GM19043 (cell line): ENCODE measurements around the gene OR5H1.
"Not testable (repeated sequence)": the region's sequence is repeated elsewhere in the genome, so short reads cannot be mapped to it uniquely, and the experiment has no call there.

ENCODE experiments used
- ATAC-seq: cut with Tn5 transposase; IDR thresholded peaks from one replicate; pipeline ENCODE4 v1.9.1; 2021; ENCODE audit warnings: low read depth; ENCODE audit not compliant: unreplicated experiment

OR5H1 gene

DNA sequence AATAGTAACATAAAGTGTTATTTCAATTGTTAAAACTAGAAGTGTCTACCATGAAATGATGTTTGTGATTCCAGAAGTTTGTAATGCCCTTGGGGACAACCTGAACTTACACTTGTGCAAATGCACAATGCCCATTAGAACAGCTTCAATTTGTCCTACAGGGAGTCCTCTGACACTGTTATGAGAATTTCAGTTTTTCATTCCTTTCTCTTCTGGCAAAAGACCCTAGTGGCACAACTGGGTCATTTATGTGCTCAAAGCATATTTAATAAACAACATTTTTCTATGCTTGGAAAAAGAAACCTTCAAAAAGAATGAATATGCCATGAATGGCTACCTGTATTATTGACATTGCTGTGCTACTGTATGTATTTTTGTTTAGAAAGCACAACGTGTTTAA, at the start of gene OR5H1:
Gene OR5H1, plus strand, starts transcription at position 301 of the 400 bp plus-strand sequence. CDS start 1,977 bp downstream, outside the sequence.
- ATAC-seq, result no peak

GRCh38 chr3:98086873-98087272, 43.6 kb upstream of the OR5H1 start, which contains the start of gene OR5AC2:
Gene OR5AC2 (plus strand): TSS chr3:98087173. CDS start chr3:98087173, 0 bp downstream.
- ATAC-seq, result no peak

DNA sequence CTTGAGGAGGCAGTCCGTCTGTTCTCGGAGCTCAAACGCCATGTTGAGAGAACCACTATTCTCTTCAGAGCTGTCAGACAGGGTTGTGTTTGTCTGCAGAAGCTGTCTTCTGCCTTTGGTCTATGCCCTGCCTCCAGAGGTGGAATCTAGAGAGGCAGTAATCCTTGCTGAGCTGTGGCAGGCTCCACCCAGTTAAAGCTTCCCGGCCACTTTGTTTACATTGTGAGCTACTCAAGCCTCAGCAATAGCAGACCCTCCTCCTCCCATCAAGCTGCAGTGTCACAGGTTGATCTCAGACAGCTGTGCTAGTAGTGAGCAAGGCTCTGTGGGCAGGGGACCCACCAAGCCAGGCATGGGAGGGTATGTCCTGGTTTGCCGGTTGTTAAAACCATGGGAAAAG, 34.6 kb upstream of the OR5H1 start:
- no peak for ATAC-seq

- ATAC-seq, result no peak
These were observed 30.7 kb upstream of the OR5H1 start for GRCh38 chr3:98099848-98100247.

DNA sequence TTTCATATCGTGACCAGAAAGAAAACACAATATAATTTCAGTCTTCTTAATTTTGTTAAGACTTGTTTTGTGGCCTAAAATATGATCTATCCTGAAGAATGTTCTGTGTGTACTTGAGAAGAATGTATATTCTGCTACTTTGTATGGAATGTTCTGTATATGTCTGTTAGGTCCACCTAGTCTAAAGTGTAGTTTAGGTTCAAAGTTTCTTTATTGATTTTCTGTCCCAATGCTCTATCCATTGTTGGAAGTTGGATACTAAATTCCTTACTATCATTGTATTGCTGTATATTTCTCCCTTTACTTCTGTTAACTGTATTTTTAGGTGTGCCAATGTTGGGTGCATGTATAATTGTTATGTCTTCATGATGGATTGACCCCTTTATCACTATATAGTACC, 22.4 kb upstream of the OR5H1 start:
- no peak for ATAC-seq

GRCh38 chr3:98109807-98110549, 20.5 kb upstream of the OR5H1 start:
- no peak for ATAC-seq

GRCh38 chr3:98110550-98110908, 20.0 kb upstream of the OR5H1 start:
- no peak for ATAC-seq

DNA sequence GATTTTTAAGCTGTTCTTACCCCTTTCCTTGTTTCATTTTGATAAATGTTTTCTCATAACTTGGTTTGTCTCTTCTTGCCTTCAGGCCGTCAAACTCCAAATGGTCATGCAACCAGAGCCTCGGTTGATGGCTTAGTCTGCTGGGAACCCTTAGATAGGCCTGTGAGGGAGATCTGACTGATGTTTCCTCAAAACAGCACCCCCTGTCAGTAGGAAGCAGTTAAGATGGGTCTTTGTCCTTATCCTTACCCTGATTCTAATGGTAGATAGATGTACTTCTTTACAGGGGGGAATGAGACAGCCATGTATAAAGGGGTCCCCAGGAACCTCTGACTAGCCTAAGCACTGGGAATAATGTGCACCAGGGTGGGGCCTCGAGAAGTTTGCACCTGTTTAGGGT, 16.3 kb upstream of the OR5H1 start:
- no peak for ATAC-seq

DNA sequence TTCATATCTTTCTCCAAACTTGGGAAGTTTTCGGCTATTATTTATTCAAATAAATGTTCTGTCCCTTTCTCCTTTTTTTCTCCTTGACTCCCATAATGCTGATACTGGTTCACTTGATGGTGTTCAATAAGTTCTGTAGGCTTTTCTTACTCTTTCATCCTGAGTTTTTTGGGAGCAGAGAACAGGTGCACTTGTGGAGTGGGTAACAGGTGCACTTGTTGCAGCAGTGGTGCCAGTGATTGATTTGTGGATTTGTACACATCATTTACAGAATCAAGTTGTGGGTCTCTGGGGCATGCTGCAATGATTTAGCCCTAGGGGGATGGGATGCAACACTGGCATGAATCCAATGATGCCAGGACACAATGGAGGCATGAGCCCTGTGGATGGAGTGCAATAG, 14.8 kb upstream of the OR5H1 start:
- ATAC-seq, result no peak

DNA sequence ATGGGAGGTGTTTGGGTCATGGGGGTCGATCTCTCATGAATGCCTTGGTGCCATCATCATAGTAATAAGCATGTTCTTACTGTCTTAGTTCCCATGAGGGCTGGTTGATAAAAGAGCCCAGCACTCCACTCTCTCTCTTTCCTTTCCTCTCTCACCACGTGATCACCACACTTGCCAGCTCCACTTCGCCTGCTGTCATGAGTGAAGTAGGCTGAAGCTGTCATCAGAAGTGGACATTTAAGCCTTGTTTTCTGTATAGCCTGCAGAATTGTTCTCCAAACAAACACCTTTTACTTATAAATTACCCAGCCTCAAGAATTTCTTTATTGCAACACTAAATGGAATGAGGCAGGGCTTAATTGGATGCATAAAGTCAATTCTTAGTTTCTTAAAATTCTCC, 6.1 kb downstream of the OR5H1 start:
- ATAC-seq, result no peak

DNA sequence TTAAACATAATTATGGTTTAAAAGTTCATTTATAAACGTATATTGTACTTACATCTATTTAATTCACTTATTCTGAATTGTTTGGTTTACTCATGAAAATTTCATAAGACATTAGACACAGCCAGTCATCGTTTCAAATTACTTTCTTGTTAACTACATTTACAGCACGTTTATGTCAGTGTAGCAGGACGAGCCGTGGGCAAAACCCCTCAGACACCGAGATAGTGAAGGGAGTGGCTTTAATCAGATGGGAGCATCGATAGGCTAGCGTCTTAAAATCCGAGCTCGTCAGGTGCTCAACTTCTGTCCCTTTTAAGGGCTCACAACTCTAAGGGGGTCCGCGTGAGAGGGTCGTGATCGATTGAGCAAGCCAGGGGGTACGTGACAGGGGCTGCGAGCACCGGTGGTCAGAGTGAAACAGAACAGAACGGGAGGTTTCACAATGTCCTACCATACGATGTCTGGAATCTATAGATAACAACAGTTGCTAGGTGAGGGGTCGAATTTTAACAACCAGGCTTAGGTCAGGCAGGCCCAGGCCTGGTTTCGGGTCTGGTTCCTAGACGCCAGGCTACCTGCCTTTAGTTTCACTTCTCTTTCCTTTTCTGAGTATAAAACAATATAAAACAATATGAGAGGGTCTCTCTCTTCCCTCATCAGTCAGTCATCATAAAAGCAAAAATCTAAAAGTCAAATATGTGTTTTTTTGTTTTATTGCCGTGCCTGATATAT, 7.5 kb downstream of the OR5H1 start:
- not testable (repeated sequence) for ATAC-seq

DNA sequence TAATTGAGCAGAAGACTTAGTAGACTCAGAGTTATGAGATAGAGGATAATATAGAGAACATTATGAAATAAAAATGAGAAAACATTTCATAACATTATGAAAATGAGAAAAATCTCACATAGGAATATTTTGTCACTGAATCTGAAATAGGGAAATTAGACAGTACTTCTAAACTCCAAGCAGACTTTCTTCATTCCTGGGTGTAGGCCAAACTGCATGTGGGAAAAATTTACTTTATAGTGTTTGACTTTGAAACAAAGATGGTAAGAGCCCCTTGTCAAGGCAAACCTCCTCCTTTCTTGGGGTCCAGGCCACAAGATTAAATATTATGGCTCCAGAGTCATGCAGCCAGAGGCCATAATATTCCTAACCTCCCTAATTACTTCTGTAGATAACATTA, 10.0 kb downstream of the OR5H1 start:
- no peak for ATAC-seq

DNA sequence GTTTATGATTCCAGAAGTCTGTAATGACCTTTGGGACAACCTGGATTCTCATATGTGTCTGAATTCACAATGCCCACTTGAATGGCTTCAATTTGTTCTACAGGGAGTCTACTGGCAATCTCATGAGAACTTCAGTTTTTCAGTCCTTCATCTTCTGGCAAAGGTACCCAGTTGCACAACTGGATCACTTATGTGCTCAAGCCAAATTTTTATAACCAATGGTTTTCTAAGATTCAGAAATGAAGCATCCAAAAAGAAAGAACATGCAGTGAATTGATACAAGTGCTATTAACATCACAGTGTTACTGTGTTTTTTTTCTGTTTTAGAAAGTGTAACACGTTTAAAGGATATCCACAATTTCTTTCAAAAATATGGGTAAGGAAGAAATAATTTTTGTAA, 16.7 kb downstream of the OR5H1 start, which contains the start of gene OR5H14:
Gene OR5H14, plus strand, starts transcription at position 301 of the 400 bp plus-strand sequence. CDS start 1,907 bp downstream, outside the sequence.
- ATAC-seq, result no peak

- no peak for ATAC-seq
These were observed 18.2 kb downstream of the OR5H1 start for GRCh38 chr3:98148751-98149150.

DNA sequence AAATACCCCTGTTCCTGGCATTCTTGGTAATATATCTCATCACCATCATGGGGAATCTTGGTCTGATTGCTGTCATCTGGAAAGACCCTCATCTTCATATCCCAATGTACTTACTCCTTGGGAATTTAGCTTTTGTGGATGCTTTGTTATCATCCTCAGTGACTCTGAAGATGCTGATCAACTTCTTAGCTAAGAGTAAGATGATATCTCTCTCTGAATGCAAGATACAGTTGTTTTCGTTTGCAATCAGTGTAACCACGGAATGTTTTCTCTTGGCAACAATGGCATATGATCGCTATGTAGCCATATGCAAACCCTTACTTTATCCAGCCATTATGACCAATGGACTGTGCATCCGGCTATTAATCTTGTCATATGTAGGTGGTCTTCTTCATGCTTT, 18.9 kb downstream of the OR5H1 start:
- ATAC-seq, result not testable (repeated sequence)

GRCh38 chr3:98151241-98151640, 20.7 kb downstream of the OR5H1 start:
- no peak for ATAC-seq

GRCh38 chr3:98166396-98166795, 35.9 kb downstream of the OR5H1 start, which contains the start of gene OR5H15:
Gene OR5H15 (plus strand): TSS chr3:98166696. CDS start chr3:98168700, 2,004 bp downstream.
- no peak for ATAC-seq

DNA sequence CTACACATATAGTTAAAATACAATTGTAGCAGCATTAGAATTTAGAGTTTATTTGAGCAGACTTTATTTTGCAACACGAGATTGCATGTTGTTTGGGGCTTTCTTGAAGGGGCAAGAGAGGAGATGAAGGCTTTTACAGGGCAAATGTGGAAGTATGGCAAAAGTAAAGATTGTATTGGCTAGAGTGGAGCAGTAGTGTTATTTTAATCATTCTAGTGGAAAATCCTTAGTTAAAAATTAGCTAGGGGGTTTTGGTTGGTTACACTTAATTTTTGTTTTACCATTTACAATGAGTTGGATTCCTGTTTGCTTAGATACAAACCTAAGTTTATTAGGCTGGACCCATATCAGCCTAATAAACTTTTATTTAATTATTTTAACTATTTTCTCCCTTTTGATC, 40.5 kb downstream of the OR5H1 start:
- ATAC-seq, result no peak

DNA sequence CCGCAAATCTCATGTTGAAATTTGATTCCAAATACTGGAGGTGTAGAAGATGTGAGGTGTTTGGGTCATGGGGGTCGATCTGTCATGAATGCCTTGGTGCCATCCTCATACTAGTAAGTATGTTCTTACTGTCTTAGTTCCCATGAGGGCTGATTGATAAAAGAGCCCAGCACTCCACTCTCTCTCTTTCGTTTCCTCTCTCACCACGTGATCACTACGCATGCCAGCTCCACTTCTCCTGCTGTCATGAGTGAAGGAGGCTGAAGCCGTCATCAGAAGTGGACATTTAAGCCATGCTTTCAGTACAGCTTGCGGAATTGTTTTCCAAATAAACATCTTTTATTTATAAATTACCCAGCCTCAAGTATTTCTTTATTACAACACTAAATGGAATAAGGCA, 42.1 kb downstream of the OR5H1 start:
- no peak for ATAC-seq

- ATAC-seq, result no peak
These were observed 49.9 kb downstream of the OR5H1 start for GRCh38 chr3:98180319-98180890.

GRCh38 chr3:98182196-98182595, 51.7 kb downstream of the OR5H1 start:
- ATAC-seq, result no peak
